Thyroid gland (tissue), 4 donors: ENCODE measurements around the gene INPP4B. TPM values are rescaled to one million over a fixed set of nuclear protein-coding genes. Genes with fewer than 3 reads are reported as not detected.

ENCODE experiments used
- DNase-seq, 2 donors: peaks; one replicate each; pipeline ENCODE4 v3.0.0-alpha.2; 2019
- H3K27ac ChIP-seq, 3 donors: fragments of 200-600 bp; sonication (generic); 1 replicate in 2 of 3; 2 replicates in 1 of 3; pipeline ENCODE4 v1.5.1; 2016 to 2019; ENCODE audit warnings: mild to moderate bottlenecking in 1 of 3, moderate library complexity in 1 of 3
- H3K27me3 ChIP-seq: fragments of 200-600 bp; sonication (generic); one replicate; pipeline ENCODE4 v1.5.1; 2019
- H3K36me3 ChIP-seq, 2 donors: fragments of 200-600 bp; sonication (generic); one replicate each; pipeline ENCODE4 v1.5.1; 2016 to 2019
- H3K4me1 ChIP-seq, 2 donors: fragments of 200-600 bp; sonication (generic); one replicate each; pipeline ENCODE4 v1.5.1; 2017 to 2019
- H3K4me3 ChIP-seq, 3 donors: fragments of 200-600 bp; sonication (generic); replicated peaks in 1 of 3; 1 replicate in 2 of 3; 2 replicates in 1 of 3; pipeline ENCODE4 v1.5.1; 2016; ENCODE audit warnings: mild to moderate bottlenecking in 1 of 3
- H3K9me3 ChIP-seq: fragments of 200-600 bp; sonication (generic); one replicate; pipeline ENCODE4 v1.5.1; 2017
- POLR2A ChIP-seq, 2 donors: fragments of 450-650 bp; IDR thresholded peaks; one replicate each; pipeline ENCODE4 v1.6.1; 2017; ENCODE audit warnings: antibody characterized with exemption in 2 of 2, mild to moderate bottlenecking in 2 of 2, moderate library complexity in 1 of 2
- WGBS, 2 donors: methylation state at CpG; one replicate each; pipeline ENCODE4 v1.1.5; 2017; 5-methylcytosine and 5-hydroxymethylcytosine counted together
- intact Hi-C: fragments of 100-400 bp; cut with DNase I; formaldehyde crosslinking; loops from one replicate; pipeline ENCODE4 v1.15.1; 2023
- total RNA-seq, 4 donors: library from RNA; depleted of rRNA; stranded (reverse); fragments of >200 nt; gene quantifications; one replicate each; pipeline ENCODE4 v1.2.3, GENCODE V29; 2016
- TF ChIP-seq, protein P1 (sequence below), 6 experiments: fragments of 200-600 bp in 3 of 6; fragments of 450-650 bp in 3 of 6; sonication (generic) in 3 of 6; IDR thresholded peaks; one replicate each; pipeline ENCODE4 v1.5.1; 2016 to 2019; ENCODE audit warnings: antibody characterized with exemption in 6 of 6, mild to moderate bottlenecking in 2 of 6, inconsistent platforms in 1 of 6, moderate library complexity in 1 of 6

The INPP4B gene
- total RNA-seq, 4 donors from 2014 or later = 8.0 to 22.1 (median 12.0) TPM

DNA sequence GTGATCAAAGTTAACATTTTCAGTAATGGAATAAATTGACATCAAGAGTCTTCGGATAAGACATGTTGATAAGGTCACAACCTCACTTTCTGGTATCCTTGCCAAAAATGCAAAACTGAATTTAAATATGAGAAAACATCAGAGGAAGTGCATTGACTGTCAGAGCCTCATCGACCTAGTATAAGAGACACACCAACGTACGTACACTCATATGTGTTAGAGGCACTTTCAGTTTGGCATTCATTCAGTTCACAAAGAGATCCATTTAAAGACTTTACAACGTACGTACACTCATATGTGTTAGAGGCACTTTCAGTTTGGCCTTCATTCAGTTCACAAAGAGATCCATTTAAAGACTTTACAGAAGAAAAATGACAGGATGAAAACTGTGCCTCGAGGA, 280.3 kb downstream of the INPP4B start:
- no peak overlapping the region for H3K27ac ChIP-seq

GRCh38 chr4:142563682-142564291, 282.3 kb downstream of the INPP4B start:
- no peaks in the 10 kb centered on the region for H3K9me3 ChIP-seq
- H3K27ac ChIP-seq = no peak overlapping the region
- no peak for DNase-seq
- H3K4me1 ChIP-seq = no peaks in the 10 kb centered on the region
- H3K4me3 ChIP-seq = no peak overlapping the region
- H3K27me3 ChIP-seq = no peaks in the 10 kb centered on the region
- TF ChIP-seq, protein P1, sequence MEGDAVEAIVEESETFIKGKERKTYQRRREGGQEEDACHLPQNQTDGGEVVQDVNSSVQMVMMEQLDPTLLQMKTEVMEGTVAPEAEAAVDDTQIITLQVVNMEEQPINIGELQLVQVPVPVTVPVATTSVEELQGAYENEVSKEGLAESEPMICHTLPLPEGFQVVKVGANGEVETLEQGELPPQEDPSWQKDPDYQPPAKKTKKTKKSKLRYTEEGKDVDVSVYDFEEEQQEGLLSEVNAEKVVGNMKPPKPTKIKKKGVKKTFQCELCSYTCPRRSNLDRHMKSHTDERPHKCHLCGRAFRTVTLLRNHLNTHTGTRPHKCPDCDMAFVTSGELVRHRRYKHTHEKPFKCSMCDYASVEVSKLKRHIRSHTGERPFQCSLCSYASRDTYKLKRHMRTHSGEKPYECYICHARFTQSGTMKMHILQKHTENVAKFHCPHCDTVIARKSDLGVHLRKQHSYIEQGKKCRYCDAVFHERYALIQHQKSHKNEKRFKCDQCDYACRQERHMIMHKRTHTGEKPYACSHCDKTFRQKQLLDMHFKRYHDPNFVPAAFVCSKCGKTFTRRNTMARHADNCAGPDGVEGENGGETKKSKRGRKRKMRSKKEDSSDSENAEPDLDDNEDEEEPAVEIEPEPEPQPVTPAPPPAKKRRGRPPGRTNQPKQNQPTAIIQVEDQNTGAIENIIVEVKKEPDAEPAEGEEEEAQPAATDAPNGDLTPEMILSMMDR (IDR thresholded peaks at IDR 0.05) = no peak
- no peak for TF ChIP-seq POLR2A (IDR thresholded peaks at IDR 0.05)
- 91 to 93% methylated on average over 6 of the region's 6 CpGs for WGBS, 2 donors
- intact Hi-C loops = no loop called here
- H3K36me3 ChIP-seq = no peaks in the 10 kb centered on the region

More for the DNA sequence above, 280.3 kb downstream of the INPP4B start:
- intact Hi-C loops = no loop called here
- whole genome bisulfite sequencing, 2 donors = 83 to 84% methylated on average over 7 of the region's 7 CpGs
- H3K36me3 ChIP-seq = no peaks in the 10 kb centered on the region
- no peak for DNase-seq
- H3K4me3 ChIP-seq = no peak overlapping the region
- no peak for TF ChIP-seq POLR2A (IDR thresholded peaks at IDR 0.05)
- TF ChIP-seq, protein P1 (IDR thresholded peaks at IDR 0.05) = no peak
- no peaks in the 10 kb centered on the region for H3K4me1 ChIP-seq
- no peaks in the 10 kb centered on the region for H3K27me3 ChIP-seq
- H3K9me3 ChIP-seq = no peaks in the 10 kb centered on the region

DNA sequence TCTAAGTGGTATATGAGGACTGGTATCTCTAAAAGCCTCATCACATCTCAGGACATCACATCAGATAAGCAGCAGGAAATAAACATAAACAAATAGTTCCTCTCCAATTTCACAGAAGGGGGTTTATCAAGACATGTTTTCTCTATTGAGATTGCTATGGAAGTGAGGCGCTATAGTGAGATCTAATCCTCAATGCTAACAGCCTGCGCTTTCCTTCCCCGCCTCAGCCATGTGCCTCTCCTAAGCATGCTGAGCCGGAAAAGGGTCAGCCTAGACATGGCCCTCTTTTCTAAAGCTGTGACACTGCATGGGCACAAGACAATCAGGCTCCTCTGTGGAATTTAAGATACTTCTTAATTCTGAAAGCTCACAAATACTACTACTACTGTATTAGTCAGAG, 286.1 kb downstream of the INPP4B start:
- H3K36me3 ChIP-seq = no peaks in the 10 kb centered on the region
- H3K4me3 ChIP-seq = no peak overlapping the region
- no peaks in the 10 kb centered on the region for H3K27me3 ChIP-seq
- TF ChIP-seq, protein P1 (IDR thresholded peaks at IDR 0.05) = no peak
- no peak for TF ChIP-seq POLR2A (IDR thresholded peaks at IDR 0.05)
- H3K4me1 ChIP-seq = no peaks in the 10 kb centered on the region
- WGBS, 2 donors = 94 to 95% methylated on average over 4 of the region's 4 CpGs
- intact Hi-C loops = no loop called here
- H3K9me3 ChIP-seq = no peaks in the 10 kb centered on the region
- no peak overlapping the region for H3K27ac ChIP-seq
- DNase-seq = no peak

DNA sequence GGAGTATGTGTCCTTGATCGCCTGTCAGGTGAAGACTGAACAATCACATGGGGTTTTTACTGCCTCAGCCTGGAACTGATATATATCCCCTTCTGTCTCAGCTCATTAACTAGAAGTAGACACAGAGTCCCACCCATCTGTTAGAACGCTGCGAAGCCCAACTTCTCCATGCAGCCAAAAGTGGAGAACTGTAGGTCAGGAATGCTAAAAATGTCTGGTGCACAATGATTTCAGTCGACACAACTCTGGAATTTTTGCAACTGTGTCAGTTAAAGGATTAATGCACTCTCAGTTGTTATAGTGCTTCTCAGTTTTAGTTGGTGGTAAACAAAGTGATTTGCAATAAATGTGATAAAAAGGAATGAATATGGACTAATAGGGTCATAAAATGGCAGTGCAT, 287.2 kb downstream of the INPP4B start:
- DNase-seq = peak in 1 of 2 donors; percentile 8
- Histone ChIP-seq H3K36me3 (no peaks in the 10 kb centered on the region), H3K4me1 (no peaks in the 10 kb centered on the region), H3K4me3 (no peak overlapping the region), H3K27ac (no peak overlapping the region), H3K9me3 (no peaks in the 10 kb centered on the region), H3K27me3 (no peaks in the 10 kb centered on the region)
- intact Hi-C loops = no loop called here
- TF ChIP-seq POLR2A (IDR thresholded peaks at IDR 0.05) = no peak
- TF ChIP-seq, protein P1 (IDR thresholded peaks at IDR 0.05) = no peak
- 39 to 41% methylated on average over 4 of the region's 4 CpGs for WGBS, 2 donors

GRCh38 chr4:142557239-142557801, 288.8 kb downstream of the INPP4B start:
- 96 to 97% methylated on average over 4 of the region's 4 CpGs for WGBS, 2 donors
- Histone ChIP-seq H3K4me3 (no peak overlapping the region), H3K36me3 (no peaks in the 10 kb centered on the region), H3K27me3 (no peaks in the 10 kb centered on the region), H3K4me1 (no peaks in the 10 kb centered on the region), H3K9me3 (no peaks in the 10 kb centered on the region), H3K27ac (no peak overlapping the region)
- intact Hi-C loops = no loop called here
- TF ChIP-seq, protein P1 (IDR thresholded peaks at IDR 0.05) = no peak
- TF ChIP-seq POLR2A (IDR thresholded peaks at IDR 0.05) = no peak
- DNase-seq = no peak
